GM21723 (cell line): Measurements from ENCODE around the gene GKAP1.
"Not testable (repeated sequence)": the region's sequence is repeated elsewhere in the genome, so short reads cannot be mapped to it uniquely, and the experiment has no call there.

Experiments used
- ATAC-seq: cut with Tn5 transposase; IDR thresholded peaks from one replicate; pipeline ENCODE4 v1.9.1; 2021; ENCODE audit warnings: mild to moderate bottlenecking, moderate library complexity; ENCODE audit not compliant: unreplicated experiment

The GKAP1 gene

DNA sequence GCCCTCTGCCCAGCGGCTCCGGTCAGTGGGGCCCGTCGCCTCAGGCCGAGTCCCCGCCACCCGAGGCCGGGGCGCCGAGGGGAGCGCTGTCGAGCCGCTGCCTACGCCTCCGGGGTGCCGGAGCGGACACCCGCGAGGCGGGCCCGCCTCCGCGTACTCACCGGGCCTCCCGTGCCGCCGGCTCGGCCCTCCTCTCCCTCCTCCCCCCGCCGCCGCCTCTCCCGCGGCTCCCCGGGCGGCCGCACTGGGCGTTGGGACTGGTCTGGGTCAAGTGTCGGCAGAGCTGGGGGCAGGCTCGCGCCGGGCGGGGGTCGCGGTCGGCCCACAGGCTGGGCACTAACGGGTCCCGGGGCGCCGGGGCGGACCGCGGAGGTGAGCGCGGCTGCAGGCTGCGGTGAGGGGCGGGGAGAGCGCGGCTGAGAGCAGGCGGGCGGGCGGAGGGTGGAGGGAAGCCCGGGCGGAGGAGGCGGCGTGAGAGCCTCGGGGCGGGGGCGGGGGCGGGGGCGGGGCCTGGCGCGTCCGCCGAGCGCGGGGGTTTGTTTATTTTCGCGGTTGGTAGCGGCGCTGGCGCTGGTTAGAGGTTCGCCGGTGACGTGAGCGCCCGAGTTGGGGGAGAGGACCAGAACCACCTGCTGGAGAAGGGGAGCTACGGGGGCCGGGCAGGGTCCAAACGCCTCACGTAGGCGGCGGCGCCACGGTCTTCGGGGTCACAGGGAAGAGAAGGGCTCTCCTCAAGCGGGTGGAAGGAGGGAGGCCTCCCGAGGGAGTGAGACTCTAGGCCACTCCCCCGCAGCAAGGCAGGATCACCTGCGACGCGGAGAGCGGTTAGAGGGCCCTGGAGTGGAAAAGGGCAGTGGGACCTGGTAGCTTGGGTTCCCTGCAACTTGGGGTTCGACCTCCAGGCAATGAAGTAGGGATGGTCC is at the start of gene GKAP1:
Gene GKAP1, minus strand, starts transcription at position 414 of the 923 bp plus-strand sequence. CDS start 11,252 bp downstream, outside the sequence.
- ATAC-seq = peak; percentile 86

DNA sequence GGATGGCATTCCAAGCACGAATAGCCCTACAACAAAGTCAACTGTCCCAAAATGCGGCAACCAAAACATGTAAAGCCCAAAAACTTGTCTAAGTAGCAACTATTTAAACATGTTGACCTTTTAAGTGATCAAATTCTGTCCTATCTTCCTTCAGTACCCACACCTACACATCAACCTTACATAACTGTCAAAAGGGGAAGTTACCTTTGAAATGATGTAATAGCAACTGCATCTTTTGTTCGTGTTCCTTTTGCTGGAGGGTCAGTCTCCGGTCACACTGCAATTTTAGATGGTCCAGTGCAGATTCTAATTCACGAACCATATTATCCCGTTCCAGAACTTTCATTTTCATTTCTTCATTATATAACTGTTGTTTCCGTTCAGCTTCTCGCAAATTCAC is 32.3 kb upstream of the GKAP1 start:
- peak; percentile 87 for ATAC-seq

DNA sequence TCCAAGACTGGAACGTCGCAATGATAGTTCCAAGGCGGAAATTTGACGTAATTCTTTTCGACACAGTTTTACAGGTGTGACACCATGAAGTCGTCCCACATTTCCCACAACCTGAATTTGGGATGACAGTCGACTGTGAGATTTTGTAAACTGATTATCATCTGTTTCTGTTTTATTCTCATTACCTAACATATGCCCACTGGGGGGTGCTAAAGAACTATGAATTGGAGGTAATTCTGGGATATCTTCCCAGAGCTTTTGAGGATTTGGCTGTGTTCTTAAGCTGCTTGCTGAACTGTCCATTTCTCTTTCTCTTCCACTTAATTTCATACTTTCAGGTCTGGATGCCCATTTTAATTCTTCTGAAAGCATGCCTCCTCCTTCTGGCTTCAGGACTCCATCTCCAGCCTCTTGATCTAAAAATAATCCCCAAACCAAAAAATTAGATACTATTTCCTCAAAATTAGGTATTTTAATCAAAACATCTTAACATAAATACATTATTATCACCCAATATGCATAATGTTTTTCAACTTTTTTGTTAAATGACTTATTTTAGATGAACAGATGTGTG is 19.6 kb upstream of the GKAP1 start:
- ATAC-seq = not testable (repeated sequence)

DNA sequence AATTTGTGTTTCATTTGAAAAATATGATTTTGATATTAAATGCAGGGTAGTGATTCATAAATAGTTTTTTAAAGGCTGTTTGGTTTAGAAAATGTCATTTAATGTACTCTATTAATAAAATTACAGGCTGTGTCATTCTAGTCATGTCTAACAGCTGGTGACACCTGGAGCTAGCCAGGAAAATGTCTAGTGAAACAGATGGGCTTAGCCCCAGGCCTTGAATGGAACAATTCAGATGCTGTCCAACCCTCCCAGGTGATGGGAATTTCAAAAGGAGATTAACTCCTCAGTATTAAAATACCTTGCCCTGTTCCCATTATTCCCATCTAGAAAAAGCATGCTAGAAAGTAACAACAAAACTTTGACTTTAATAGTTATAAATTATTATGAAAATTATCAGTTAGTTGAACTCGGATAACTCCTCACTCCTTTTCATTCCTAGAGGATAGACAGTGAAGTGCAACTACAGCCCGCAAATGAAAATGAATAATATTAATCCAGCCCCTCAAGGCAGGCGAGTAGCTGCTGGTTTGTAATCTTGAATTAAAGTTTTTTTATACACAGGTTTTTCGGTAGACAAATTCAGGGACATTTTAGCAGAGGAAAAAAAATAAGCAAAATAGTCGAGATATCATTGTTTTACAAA is 13.0 kb upstream of the GKAP1 start:
- ATAC-seq = not testable (repeated sequence)

GRCh38 chr9:83824986-83825623 is 7.5 kb upstream of the GKAP1 start:
- ATAC-seq = not testable (repeated sequence)

GRCh38 chr9:83817011-83817355 is 586 bp downstream of the GKAP1 start:
- not testable (repeated sequence) for ATAC-seq

DNA sequence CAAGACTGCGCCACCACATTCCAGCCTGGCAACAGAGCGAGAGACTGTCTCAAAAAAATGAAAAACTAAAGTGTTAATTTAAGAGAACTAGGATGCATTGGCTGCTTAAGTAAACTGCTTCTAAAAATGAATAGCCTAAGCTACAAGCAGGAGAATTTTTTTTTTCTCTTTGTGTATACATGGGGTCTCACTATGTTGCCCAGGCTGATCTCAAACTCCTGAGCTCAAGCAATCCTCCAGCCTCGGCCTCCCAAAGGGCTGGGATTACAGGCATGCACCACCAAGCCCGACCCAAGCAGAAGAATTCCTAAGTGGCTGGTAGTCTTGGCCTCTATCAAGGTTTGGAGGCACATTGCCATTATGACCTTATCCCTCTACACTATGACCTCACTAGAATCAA is 2.4 kb downstream of the GKAP1 start:
- ATAC-seq = not testable (repeated sequence)

- not testable (repeated sequence) for ATAC-seq
Observed at GRCh38 chr9:83809213-83809612, 8.4 kb downstream of the GKAP1 start.

- ATAC-seq = not testable (repeated sequence)
Observed at GRCh38 chr9:83804454-83804853, 13.1 kb downstream of the GKAP1 start.

GRCh38 chr9:83803941-83804340 is 13.6 kb downstream of the GKAP1 start:
- ATAC-seq = not testable (repeated sequence)

DNA sequence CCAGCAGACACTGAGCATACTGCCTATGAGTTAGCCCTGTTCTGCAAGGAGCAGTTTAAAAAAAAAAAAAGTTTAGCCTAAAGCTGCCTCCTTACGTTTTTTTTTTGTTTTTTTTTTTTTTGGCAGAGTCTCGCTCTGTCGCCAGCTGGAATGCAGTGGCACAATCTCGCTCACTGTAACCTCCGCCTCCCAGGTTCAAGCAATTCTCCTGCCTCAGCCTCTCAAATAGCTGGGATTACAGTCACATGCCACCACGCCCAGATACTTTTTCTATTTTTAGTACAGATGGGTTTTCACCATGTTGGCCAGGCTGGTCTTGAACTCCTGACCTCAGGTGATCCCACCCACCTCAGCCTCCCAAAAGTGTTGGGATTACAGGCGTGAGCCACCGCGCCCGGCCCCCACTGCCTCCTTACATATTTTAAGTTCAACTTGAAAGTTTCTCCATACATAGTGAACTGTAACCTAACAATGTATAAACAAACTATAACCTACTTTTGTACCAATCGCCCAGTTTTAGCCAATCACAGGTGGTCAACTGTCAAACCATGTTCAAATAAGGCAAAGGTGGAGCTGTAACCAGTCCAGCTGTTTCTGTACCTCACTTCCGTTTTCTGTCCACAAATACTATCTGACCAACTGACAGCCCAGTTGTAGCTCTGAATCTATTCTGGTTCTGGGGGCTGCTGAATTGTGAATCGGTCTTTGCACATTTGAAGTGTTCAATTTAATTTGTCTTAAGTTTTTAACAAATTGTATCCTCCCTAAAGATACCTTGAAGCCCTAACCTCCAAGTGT is 17.1 kb downstream of the GKAP1 start:
- no peak for ATAC-seq

DNA sequence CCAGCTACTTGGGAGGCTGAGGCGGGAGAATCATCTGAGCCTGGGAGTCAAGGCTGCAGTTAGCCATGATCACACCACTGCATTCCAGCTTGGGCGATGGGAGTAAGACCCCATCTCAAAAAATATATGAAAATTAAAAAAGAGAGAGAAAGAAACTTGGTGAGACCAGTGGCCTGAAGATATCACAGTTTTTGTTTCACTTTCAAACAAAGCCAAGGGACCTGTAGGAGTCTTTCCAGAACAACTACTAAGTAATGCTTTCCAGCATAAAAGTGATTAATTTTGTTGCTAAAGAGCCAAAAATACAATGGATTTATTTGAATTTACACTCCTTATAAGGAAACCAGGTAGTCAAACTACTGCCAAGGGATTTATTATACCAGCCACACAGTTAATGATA is 23.5 kb downstream of the GKAP1 start:
- no peak for ATAC-seq

DNA sequence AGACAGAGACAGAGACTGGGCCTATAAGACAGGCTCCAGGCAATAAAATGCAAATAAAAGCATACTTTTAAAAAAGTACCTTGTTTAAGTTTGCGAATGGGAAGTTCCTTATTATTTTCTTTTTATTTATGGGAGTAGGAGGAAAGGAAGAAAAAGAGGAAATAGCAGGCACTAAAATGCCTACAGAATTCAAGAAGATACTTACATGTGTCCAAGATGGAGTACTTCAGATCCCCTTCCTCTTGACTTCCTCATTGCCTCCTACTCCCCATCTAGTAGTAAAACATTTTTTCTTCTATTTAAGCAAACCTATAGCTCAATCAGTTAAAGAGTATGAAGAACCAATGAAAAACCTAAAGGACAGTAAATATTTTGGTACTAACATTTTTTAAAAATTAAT is 24.8 kb downstream of the GKAP1 start:
- no peak for ATAC-seq

- ATAC-seq = no peak
Observed at GRCh38 chr9:83778164-83778563, 39.4 kb downstream of the GKAP1 start.

- no peak for ATAC-seq
Observed at GRCh38 chr9:83775932-83776331, 41.6 kb downstream of the GKAP1 start.

GRCh38 chr9:83772860-83773259 is 44.7 kb downstream of the GKAP1 start:
- ATAC-seq = no peak

DNA sequence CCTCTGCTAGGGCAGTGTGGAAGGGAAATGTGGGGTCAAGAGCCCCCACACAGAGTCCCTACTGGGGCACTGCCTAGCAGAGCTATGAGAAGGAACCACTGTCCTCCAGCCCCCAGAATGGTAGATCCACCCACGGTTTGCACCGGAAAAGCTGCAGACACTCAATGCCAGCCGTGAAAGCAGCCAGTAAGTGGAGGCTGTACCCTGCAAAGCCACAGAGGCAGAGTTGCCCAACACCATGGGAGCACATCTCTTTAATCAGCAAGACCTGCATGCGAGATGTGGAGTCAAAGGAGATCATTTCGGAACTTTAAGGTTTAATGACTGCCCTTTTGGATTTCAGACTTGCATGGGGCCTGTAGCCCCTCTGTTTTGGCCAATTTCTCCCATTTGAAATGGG is 52.2 kb downstream of the GKAP1 start:
- no peak for ATAC-seq

DNA sequence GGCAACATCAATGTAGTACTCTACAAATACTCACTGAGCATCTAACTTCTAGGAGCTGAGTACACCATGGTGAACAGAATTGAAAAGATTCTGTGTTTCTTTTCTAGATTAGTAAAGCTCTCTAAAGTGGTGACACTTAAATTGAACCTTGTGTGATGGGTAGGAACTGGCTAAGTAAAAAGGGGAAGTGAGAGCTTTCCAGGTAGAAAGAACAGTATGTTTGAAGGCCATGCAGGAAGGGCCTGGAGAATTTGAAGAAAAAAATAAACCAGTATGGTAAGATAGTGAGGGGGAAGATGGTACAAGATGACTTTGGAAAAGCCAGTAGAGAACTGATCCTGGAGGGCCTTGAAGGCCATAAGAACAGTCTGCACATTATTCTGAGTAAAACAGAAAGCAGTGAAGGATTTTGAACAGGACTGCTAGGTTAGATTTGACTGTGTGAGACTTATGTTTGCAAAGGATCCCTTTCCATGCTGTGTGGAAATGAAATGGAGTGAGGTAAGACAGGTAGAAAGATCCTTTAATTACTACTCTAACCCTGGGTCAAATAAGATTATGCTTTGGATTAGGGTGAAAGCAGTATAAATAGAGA is 63.1 kb downstream of the GKAP1 start:
- ATAC-seq = peak; percentile 76

DNA sequence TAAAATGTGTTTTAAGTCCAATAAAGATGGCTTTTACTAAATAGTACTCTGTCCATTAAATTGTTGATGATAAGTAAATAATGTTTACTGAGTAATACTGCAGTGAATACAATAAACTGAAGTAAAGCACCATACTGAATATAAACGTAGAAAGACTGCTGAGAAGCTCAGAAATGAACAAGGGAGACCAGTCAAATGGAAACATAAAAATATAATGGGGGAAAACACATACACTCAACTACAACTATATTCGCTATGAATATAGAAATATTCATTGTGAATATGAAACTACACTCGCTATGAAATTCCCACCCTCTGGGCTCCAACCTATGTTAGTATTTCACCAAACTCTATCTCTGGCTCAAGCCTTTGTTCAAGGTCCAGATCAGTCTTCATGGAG is 67.9 kb downstream of the GKAP1 start:
- no peak for ATAC-seq

GRCh38 chr9:83744206-83744605 is 73.4 kb downstream of the GKAP1 start:
- no peak for ATAC-seq
